Loucy (cell line): Measurements from ENCODE around the gene ABCC6.
"Not testable (repeated sequence)": the region's sequence is repeated elsewhere in the genome, so short reads cannot be mapped to it uniquely, and the experiment has no call there.

Experiments used
- H2AFZ ChIP-seq: fragments of 200-600 bp; sonication (generic); 2 replicates; pipeline ENCODE4 v1.6.0; 2016; ENCODE audit warnings: antibody characterized with exemption, mild to moderate bottlenecking, low read length, moderate library complexity
- H3F3A ChIP-seq: fragments of 200-600 bp; 2 replicates; pipeline ENCODE4 v1.6.0; 2016; ENCODE audit warnings: antibody characterized with exemption, low read depth, mild to moderate bottlenecking
- H3K27me3 ChIP-seq: fragments of 200-600 bp; sonication (generic); 2 replicates; pipeline ENCODE4 v1.6.1; 2014; ENCODE audit warnings: low read length, mild to moderate bottlenecking; ENCODE audit not compliant: insufficient read depth, poor library complexity, severe bottlenecking
- H3K36me3 ChIP-seq: fragments of 200-600 bp; sonication (generic); 2 replicates; pipeline ENCODE4 v1.6.1; 2016; ENCODE audit warnings: low read length; ENCODE audit not compliant: insufficient read depth
- H3K4me1 ChIP-seq: fragments of 200-600 bp; sonication (generic); 2 replicates; pipeline ENCODE4 v1.5.1; 2014; ENCODE audit warnings: low read length, mild to moderate bottlenecking; ENCODE audit not compliant: insufficient read depth, poor library complexity, severe bottlenecking
- H3K4me2 ChIP-seq: fragments of 200-600 bp; sonication (generic); 2 replicates; pipeline ENCODE4 v1.6.0; 2014; ENCODE audit warnings: antibody characterized with exemption, low read length, low read depth, mild to moderate bottlenecking; ENCODE audit not compliant: poor library complexity, severe bottlenecking
- H3K4me3 ChIP-seq: fragments of 200-600 bp; sonication (generic); 2 replicates; pipeline ENCODE4 v1.5.1; 2014; ENCODE audit warnings: low read length, mild to moderate bottlenecking, mixed read lengths; ENCODE audit not compliant: poor library complexity, severe bottlenecking
- H3K79me2 ChIP-seq: fragments of 200-600 bp; sonication (generic); 2 replicates; pipeline ENCODE4 v1.6.1; 2014; ENCODE audit warnings: low read length; ENCODE audit not compliant: insufficient read depth
- H3K9ac ChIP-seq: fragments of 200-600 bp; sonication (generic); 2 replicates; pipeline ENCODE4 v1.6.0; 2014; ENCODE audit warnings: mild to moderate bottlenecking, low read depth, low read length, moderate library complexity; ENCODE audit not compliant: poor library complexity, severe bottlenecking
- H3K9me2 ChIP-seq: fragments of 200-600 bp; sonication (generic); replicated peaks from 2 replicates; pipeline ENCODE4 v1.6.1; 2016; ENCODE audit warnings: low read depth, low read length, mixed read lengths
- H3K9me3 ChIP-seq: fragments of 200-600 bp; sonication (generic); 2 replicates; pipeline ENCODE4 v1.6.1; 2014; ENCODE audit warnings: mild to moderate bottlenecking, antibody characterized with exemption, low read length, low read depth; ENCODE audit not compliant: insufficient read depth
- H4K20me1 ChIP-seq: fragments of 200-600 bp; sonication (generic); 2 replicates; pipeline ENCODE4 v1.6.0; 2014; ENCODE audit warnings: antibody characterized with exemption, low read length, mild to moderate bottlenecking; ENCODE audit not compliant: insufficient read depth, poor library complexity, severe bottlenecking
- CTCF ChIP-seq: fragments of 200-600 bp; sonication (generic); conservative IDR thresholded peaks from 2 replicates; pipeline ENCODE4 v1.5.1; 2014; ENCODE audit warnings: mild to moderate bottlenecking, antibody characterized with exemption, low read length
- EZH2phosphoT487 ChIP-seq: fragments of 200-600 bp; IDR thresholded peaks from 2 replicates; pipeline ENCODE4 v1.6.1; 2018; ENCODE audit warnings: antibody characterized with exemption, mild to moderate bottlenecking, moderate library complexity, borderline replicate concordance

The ABCC6 gene

GRCh38 chr16:16199428-16199827, 23.9 kb downstream of the ABCC6 start:
- H3K9me3 ChIP-seq, H3K9me2 ChIP-seq, H3K4me3 ChIP-seq, H3K4me2 ChIP-seq, H3F3A ChIP-seq, H3K9ac ChIP-seq, H3K27me3 ChIP-seq, H3K79me2 ChIP-seq, H4K20me1 ChIP-seq, H2AFZ ChIP-seq, H3K36me3 ChIP-seq: not testable (repeated sequence)
- peaks cover 16% of the 10 kb centered on the region for H3K4me1 ChIP-seq

GRCh38 chr16:16197966-16198365, 25.3 kb downstream of the ABCC6 start:
- H3K4me3 ChIP-seq: no peak overlapping the region
- H4K20me1 ChIP-seq: no peaks in the 10 kb centered on the region
- H3K79me2 ChIP-seq: no peaks in the 10 kb centered on the region
- no peaks in the 10 kb centered on the region for H3K9me2 ChIP-seq
- TF ChIP-seq CTCF (no peak), EZH2phosphoT487 (no peak)
- peaks cover 16% of the 10 kb centered on the region for H3K4me1 ChIP-seq
- H3K9me3 ChIP-seq: no peaks in the 10 kb centered on the region
- no peak overlapping the region for H2AFZ ChIP-seq
- no peaks in the 10 kb centered on the region for H3K27me3 ChIP-seq
- H3F3A ChIP-seq: no peaks in the 10 kb centered on the region
- no peak overlapping the region for H3K9ac ChIP-seq
- no peak overlapping the region for H3K4me2 ChIP-seq
- H3K36me3 ChIP-seq: no peaks in the 10 kb centered on the region

GRCh38 chr16:16197331-16197730, 26.0 kb downstream of the ABCC6 start:
- no peak overlapping the region for H3K4me3 ChIP-seq
- H3K36me3 ChIP-seq: no peaks in the 10 kb centered on the region
- H3K4me2 ChIP-seq: peak overlapping the region; percentile 43
- no peaks in the 10 kb centered on the region for H3K9me2 ChIP-seq
- H3K9ac ChIP-seq: no peak overlapping the region
- H2AFZ ChIP-seq: peak overlapping the region; percentile 64
- TF ChIP-seq EZH2phosphoT487: no peak
- TF ChIP-seq CTCF: no peak
- no peaks in the 10 kb centered on the region for H4K20me1 ChIP-seq
- H3K4me1 ChIP-seq: peaks cover 16% of the 10 kb centered on the region
- H3F3A ChIP-seq: no peaks in the 10 kb centered on the region
- H3K9me3 ChIP-seq: no peaks in the 10 kb centered on the region
- H3K27me3 ChIP-seq: no peaks in the 10 kb centered on the region
- no peaks in the 10 kb centered on the region for H3K79me2 ChIP-seq

- H3K9me2 ChIP-seq: no peaks in the 10 kb centered on the region
- H4K20me1 ChIP-seq: no peaks in the 10 kb centered on the region
- no peaks in the 10 kb centered on the region for H3F3A ChIP-seq
- no peaks in the 10 kb centered on the region for H3K36me3 ChIP-seq
- H3K4me1 ChIP-seq: peaks cover 16% of the 10 kb centered on the region
- TF ChIP-seq EZH2phosphoT487 (no peak), CTCF (no peak)
- no peak overlapping the region for H3K4me2 ChIP-seq
- no peaks in the 10 kb centered on the region for H3K27me3 ChIP-seq
- no peak overlapping the region for H2AFZ ChIP-seq
- no peak overlapping the region for H3K4me3 ChIP-seq
- H3K9me3 ChIP-seq: no peaks in the 10 kb centered on the region
- H3K9ac ChIP-seq: no peak overlapping the region
- no peaks in the 10 kb centered on the region for H3K79me2 ChIP-seq
Measured at GRCh38 chr16:16196099-16196498, 27.2 kb downstream of the ABCC6 start.
